ENCODE measurements around the gene RTL9.
A peak's percentile ranks its signal among the peaks of the same experiment; 100 is the strongest.
"Not testable (repeated sequence)": the region's sequence is repeated elsewhere in the genome, so short reads cannot be mapped to it uniquely, and the experiment has no call there.

Gene RTL9

DNA sequence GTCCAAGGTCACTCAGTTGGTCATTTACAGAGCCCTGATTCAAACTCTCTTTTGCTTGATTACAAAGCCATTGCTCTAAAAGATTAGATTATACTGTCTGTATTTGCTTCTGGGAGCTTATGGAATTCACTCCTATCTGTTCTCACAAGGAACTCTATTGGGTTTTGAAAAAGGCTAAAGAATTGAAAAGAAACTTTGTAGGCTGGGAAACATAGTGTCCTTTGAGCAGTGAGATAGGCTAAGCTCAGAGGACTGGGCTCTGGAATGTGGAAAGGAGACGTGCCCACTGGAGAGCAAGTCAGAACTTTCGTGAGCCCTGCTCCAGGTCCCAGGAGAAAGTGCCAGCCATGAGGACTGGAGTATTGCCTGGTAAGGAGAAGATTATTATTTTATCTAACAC lies at the start of gene RTL9:
RTL9 (plus strand) TSS at position 301 of the 400 bp plus-strand sequence. CDS start 91,770 bp downstream, outside the sequence.
- no peak for DNase-seq

DNA sequence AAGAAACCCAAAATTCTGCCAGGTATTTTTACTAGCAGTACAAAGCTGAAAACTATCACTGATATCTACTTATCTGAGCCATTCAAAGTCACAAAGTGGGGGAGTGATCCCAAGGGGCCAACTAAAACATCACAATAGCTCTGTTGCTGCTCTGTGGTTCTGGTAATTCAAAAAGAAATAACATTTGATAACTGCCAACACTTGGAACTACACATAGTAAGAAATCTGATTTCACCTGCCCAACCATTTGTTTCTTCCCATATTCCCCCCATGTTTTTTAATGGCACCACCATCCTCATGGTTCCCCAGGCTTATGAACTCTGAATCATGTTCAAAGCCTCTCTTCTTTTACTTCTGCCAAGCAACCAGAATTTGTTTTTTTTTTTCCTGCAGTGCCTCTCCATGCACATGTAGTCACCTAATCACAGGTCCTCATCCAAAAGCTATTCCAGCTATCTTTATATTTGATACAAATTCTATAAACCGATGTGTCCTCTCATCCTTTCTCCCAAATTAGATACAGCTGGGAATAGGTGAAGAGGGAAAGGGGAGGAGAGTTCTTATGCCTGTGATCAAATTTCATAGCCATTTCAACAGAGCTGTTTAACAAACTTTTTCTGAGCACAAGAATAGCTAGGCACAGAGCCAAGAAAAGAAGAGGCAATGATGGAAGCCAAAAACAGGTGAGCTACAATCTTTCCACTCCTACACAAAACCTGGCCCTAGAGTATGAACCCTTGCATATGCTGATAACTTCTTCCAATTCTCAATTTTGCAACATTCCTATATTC lies 48.5 kb upstream of the RTL9 start:
- DNase-seq = no peak

DNA sequence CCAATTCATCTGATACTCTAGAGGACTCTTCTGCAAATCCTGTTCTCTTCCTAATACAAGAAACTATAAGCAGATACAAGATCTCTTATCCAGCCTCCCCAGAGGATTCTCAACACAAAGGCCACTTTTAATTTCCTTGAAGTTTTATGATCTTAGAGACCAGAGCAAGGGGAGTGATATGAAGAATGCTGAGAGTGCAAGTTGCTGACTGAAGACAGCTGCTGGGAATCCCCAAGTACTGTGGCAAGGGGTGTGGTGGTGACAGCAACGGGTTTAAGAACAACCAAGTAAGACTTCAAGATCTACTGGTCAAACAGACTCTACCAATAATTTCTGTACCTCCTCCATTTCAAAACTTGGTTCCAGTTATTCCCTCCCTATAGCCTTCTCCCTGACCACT lies 47.8 kb upstream of the RTL9 start:
- no peak for DNase-seq

DNA sequence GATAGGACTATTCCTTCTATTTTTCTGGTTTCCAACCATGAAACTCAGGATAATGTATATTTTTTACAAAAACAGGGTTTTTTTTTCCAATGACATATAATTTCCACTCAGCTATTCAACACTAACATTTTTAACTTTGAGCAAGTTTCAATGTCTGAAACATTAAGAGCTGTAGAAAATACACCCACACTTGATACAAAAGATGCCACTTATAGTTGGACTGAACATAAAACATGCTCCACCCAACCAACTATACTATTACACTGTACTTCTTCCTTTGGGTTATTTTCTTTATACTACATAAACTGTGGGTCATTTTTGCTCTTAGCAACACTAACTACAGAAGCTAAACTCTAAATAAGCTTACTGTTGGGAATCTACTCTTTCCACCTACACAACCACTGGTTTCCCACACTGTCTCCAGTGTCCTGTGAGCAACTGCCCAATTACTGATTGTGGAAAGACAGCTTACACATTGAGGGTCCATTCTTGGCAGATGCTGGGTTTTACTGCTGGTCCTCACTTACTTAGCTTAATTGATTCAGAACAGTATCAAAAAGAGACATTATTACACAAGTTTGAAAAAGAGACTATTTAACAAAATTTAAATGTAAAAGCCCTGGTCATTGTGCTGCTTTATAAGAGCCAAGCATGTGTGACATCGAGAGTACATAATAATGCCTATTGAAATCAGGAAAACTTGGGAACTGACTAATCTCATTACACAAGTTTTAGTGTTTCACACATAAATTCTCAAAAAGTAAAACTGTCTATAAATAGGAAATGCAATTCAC lies 47.0 kb upstream of the RTL9 start:
- DNase-seq = no peak

DNA sequence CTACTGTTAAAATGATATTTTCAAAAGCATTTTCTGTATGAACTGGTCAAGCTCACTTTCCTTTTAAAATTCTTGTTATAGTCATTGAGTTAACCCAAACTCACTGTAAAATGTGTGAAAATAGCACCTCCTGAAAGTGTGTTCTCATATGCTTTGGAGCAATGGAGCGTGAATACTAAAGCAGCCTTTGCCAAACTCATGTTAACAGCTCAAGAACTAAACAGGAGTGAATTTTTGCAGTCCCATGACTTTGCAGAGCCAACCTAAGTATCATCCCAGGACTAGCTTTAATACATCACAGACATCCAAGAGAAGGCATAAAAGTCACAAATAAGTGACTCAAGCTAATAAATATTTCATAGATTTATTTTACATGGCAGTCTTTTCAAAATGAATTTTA lies 43.1 kb upstream of the RTL9 start:
- no peak for DNase-seq

DNA sequence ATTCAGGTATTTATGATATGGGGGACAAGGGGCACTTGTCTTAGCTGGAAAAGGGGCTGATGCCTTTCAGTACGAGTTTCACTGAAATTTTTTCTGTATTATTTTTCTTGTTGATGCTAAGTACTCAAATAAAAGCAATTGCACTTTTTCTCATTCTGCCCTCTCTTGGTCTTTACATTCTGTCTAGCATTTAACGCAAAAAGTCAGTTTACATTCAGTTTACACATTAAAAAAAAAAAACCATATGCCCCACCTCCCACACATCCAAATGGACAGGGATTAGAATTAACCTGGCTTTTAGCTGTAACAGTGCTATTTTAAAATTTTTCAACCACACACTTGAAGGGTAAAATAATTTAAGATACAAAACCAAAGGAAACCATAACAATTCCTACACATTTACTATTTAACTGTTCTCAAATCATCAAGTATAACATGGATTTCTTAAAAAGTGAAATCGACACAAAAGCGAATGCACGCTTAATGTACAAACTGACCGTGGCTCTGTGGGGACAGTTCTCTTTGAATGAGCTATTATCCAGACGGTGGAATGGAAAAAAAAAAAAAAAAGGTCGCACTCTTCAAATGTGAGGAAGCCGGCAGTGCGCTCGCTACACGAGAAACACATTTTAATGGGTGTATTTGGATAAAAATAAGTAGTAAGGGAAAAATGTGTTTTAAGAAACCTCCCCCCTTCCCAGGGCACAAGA lies 42.1 kb upstream of the RTL9 start:
- no peak for DNase-seq

DNA sequence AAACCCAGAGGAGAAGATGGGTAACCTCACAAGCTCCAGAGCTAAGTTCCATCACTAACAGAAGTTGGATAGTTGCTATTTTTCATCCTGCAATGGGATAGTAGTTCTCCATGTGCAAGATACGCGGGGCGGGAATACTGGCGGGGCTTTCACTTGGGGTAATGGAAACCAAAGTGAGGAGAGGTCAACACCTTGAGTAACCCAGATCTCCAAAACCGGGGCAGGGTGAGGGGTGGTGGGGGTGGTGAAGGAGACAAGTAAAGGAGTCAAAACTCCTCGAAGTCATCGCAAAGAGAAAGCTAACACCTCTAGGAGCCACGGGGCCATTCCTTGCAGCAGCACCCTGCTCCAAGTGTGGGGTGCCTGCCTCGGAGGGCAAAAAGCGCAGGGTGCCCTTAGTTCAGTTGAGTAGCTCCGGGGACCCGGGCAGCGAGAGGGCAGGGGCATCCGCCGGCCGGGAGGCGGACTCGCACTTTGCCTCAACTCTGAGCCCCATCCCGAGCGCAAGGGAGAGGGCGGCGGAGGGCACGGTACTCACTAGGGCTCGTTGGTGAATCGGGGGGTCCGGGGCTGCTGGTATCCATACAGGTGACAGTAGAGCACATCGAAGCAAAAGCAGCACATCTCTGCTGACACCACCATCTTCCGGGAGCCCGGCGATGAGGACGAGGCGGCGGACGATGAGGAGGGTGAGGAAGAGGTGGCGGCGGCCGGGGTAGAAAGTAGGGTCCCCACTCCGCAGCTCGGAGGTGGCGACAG lies 41.4 kb upstream of the RTL9 start:
- DNase-seq = peak; percentile 21

DNA sequence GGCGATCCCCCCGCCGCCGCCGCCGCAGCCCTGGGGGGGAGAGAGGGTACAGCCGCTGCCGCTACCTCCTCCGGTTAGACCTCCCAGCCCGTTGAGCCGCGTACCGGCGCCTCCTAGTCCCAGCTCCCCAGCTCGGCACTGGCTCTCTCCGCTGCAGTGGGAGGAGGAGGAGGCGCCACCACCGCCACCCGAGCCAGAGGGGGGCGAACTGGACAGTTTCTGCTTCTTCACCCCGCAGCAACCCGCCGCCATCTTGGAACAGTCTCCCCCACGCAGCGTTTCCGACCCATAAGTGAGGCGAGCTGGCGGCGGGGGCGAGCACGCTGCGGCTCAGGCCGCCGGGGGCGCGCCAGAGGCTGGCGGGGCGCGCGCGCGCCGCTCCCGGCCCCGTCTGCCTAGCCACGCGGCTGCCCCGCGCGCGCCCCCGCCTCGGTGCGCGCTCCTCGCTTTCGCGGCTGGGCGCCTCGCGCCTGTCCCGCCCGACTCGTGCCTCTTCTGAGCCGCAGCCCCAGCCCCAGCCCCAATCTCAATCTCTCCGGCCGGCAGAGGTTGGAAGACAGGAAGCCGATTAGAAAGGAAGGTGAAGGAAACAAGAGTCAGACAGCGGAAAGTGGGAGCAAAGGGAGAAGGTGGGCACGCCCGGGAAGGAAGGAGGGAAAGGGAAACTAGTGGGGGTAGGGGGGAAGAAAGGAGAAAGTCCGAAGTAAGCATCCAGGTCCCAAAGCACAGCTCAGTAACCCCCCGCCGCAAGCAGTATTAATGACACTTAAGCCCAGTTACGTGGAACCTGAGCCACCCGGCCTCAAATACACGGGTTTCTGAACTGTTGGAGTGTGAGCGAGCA lies 40.6 kb upstream of the RTL9 start, which contains the start of gene AMMECR1:
AMMECR1 (minus strand) TSS at position 266 of the 844 bp plus-strand sequence; CDS start at position 252, 14 bp downstream.
- peak; percentile 88 for DNase-seq

DNA sequence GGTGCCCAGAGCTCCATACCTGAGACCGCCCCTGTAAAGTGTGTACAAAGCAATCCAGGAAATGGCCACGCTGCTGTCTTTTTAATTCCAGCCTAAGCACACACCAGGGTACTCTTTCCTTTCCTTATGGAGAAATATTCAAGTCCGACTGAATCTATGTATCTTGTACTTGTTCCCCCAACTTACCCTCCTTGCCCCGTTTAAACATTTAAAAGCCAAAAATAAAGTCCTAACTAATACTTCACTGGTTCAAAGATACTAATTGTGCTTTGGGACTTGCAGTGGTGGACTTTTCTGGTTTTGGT lies 40.0 kb upstream of the RTL9 start:
- no peak for DNase-seq

DNA sequence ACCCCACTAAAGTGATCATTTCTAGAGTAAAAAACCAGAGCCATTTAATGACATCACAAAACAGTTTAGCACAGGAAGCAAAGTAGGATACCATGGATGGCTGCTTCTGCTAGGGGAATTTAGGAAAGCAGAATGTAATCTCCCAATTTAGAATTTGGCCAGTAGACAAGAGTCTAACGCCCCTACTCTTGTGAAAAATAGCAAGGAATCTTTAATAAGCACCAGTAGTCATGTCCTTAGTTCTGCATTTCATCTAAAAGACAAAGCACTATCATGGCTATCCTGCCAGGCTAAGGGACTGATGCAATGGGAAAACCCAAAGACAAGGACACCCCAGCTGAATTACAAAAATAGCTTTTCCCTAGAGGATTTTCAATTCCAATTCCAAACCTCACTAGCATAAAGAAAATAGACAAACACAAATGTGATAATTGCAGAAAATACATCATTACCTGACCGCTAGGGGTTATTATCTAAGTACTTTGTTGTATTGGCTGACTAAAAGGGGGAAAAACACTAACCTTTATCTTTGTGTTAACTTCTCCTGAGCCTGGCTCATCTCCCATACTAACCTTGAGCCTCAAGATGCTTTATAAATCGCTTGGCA lies 38.2 kb upstream of the RTL9 start:
- no peak for DNase-seq

DNA sequence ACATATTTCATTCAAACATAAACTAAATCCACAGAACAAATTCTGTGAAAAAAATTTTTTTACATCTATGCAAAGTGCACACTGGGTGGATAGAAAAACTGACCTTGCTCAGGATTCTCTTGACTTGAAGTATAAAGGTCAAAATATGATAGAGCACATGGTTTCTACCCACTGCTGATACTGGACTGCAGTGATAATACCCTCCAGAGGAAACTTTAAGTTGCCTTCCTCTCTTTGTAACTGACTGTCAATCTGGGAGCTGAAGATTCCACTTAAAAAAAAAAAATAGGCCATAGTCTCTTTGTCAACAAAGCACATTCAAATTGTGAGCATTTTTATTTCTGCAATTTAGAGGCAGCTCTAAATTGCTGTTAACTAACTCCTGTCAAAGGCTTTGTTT lies 37.6 kb upstream of the RTL9 start:
- DNase-seq = no peak

DNA sequence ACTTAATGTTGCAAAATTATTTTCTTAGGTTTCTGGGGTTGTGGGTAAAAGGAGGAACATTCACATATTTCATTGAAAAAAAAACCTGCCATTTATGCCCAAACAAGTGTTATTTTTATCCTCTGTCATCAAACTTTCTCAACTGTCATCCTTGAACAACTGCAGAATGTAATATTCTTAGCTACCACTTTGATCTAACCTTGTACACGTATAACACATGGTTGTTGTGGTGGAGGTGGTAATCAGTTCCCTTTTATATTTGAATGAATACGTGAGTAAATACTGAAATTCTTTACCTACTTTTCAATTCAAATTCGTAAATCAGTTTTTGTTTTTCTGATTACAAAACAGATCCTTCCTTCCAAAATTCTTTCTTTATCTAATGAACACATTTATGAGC lies 37.0 kb upstream of the RTL9 start:
- DNase-seq = no peak

DNA sequence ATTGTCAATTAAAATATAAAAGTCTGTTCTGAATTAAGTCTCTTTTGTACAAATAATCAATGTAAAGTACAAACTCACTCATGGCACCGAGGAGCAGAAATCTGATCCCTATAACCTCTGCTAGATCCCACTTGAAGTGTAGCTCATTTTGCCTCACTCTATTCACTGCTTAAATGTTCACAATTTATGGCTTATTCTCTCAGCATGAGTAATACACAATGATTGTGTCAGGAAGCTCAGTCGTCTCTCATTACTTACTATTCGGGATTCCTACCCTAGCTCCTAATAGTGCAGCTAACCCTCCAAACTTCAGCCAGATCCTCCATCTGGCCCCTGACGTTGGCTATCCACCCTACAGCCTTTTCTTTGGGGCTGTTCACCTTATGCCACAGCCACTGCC lies 36.0 kb upstream of the RTL9 start:
- DNase-seq = no peak

DNA sequence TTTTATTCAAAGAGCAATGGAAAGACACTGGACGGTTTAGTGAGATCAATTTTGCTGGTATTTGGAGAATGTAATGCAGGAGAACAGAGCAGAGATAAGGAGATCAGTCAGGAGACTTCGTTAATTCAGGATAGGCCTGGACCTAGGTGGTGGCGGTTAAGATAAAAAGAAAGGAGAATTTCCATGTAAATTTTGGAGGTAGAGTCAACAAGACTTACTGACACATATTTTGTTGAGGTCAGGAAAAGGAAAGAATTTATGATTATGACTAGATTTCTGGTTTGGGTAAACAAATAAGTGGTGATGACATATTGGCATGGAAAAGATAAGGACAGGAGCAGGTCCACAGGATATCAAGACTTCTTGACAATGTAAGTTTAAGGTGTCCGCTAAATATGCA lies 31.9 kb upstream of the RTL9 start:
- DNase-seq = no peak

DNA sequence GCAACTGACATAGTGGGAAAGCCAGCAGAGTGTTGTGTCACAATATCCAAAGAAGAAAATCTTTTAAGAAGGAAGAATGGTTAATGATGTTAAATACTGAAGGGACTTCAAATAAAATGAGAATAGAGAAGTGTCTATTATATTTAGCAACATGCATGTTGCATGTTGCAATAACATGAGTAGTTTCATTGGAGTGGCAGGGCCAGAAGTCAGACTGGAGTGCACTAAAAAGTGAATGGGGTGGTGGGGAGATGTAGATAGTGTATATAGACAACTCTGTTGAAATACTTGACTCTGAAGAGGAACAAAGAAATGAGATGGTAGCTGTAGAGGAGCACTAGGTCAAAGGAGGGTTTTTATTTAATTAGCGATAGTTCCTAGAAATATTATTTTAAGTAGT lies 31.3 kb upstream of the RTL9 start:
- no peak for DNase-seq

DNA sequence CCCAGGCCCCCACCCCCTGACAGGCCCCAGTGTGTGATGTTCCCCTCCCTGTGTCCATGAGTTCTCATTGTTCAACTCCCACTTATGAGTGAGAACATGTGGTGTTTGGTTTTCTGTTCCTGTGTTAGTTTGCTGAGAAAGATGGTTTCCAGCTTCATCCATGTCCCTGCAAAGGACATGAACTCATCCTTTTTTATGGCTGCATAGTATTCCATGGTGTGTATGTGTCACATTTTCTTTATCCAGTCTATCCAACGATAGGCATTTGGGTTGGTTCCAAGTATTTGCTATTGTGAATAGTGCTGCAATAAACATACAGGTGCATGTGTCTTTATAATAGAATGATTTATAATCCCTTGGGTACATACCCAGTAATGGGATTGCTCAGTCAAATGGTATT lies 30.0 kb upstream of the RTL9 start:
- not testable (repeated sequence) for DNase-seq

DNA sequence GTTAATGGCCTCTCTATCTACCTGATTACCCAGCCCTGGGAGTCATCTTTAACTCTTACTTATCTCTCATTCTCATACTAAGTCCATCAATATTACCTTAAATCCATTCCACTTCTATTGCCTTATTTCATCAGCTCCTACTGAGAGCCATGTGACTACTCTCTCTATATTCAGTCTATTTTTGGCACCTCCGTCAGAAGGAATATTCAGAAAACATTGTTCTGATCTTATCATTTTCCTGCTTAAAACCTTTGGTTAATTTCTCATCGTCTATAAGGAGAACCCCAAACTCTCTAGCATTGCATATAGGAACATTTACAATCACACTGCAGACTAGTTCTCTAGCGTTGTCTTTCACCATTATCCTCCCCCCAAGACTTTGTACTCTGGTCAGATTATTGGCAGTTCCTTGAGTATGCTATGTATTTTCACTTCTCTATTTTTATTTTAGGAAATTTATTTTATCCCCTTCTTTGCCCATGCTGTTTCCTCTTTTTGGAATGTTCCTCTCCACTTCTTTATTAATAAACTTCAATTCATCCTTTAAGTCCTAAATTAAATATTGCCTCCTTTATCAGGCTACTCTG lies 27.1 kb upstream of the RTL9 start:
- no peak for DNase-seq

DNA sequence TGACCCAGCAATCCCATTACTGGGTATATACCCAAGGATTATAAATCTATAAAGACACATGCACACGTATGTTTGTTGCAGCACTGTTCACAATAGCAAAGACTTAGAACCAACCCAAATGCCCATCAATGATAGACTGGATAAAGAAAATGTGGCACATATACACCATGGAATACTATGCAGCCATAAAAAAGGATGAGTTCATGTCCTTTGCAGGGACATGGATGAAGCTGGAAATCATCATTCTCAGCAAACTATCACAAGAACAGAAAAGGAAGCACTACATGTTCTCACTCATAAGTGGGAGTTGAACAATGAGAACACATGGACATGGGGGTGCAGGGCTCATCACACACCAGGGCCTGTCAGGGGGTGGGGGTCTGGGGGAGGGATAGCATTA lies 25.2 kb upstream of the RTL9 start:
- DNase-seq = not testable (repeated sequence)

DNA sequence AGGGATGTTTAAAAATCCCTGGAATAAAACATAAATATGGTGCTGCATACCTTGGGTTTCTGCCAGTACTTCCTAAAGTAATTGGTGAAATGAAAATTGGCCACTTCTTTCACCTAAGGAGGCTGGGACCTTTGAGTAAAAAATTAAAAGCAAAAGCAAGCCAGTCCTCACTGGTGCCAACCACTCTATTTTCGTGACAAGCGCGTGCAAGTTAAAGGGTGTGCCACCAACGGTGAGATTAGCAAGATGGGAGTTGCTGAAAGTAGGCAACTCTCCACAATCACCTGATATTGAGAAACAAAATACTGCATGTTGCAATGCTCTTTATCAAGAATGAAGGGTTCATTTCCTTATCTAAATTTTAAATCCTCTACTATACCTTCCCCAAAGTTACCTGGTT lies 19.7 kb upstream of the RTL9 start:
- DNase-seq = no peak

DNA sequence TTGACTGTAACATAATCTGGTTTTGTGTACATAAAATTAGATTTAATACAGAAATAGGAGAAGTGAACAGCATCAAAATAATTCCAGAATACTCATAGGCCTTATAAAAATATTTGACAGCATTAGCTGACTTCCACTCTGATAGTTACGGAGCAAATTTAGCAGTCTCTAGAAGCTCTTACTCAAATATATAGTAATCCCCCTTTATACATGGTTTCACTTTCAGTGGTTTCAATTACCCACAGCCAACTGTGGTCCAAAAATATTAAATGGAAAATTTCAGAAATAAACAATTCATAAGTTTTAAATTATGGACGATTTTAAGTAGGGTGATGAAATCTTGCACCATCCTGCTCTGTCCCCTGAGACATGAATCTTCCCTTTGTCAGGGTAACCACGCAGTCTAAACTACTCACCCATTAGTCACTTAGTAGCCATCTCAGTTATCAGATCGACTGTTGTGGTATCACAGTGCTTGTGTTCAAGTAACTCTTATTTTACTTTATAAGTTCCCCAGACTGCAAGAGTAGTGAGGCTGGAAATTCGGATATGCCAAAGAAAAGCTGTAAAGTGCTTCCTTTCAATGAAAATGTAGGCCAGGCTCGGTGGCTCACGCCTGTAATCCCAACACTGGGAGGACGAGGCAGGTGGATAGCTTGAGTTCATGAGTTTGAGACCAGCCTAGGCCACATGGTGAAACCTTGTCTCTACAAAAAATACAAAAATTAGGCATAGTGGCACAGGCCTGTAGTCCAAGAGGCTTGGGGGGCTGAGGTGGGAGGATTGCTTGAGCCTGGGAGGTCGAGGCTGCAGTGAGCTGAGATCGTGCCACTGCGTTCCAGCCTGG lies 17.2 kb upstream of the RTL9 start:
- no peak for DNase-seq
